Caki2 (cell line): ENCODE results near the gene SEC14L1. TPM values are rescaled to one million over a fixed set of nuclear protein-coding genes. Genes with fewer than 3 reads are reported as not detected.
"Not testable (repeated sequence)": the region's sequence is repeated elsewhere in the genome, so short reads cannot be mapped to it uniquely, and the experiment has no call there.

Experiments
- DNase-seq: peaks from one replicate; pipeline ENCODE4 v3.0.0-alpha.2; 2015; ENCODE audit warnings: low read depth
- in situ Hi-C: cut with HindIII; loops from 2 replicates; pipeline ENCODE4 v1.10.0; 2016; ENCODE audit warnings: low sequenced_read_pairs, low pct_unique_long_range_greater_than_20kb, mixed read lengths
- total RNA-seq: library from RNA; depleted of rRNA; stranded (reverse); fragments of >200 nt; shearing (Covaris generic); gene quantifications from 2 replicates; pipeline ENCODE4 v1.2.3, GENCODE V29; 2014; ENCODE audit warnings: low replicate concordance

The SEC14L1 gene
- total RNA-seq, 1 experiment from 2014 or later, result 13.3 TPM

GRCh38 chr17:77133087-77133638 is 7.6 kb upstream of the SEC14L1 start:
- in situ Hi-C loops, result no loop called here
- DNase-seq, result no peak

GRCh38 chr17:77136420-77136767 is 4.4 kb upstream of the SEC14L1 start:
- no peak for DNase-seq

GRCh38 chr17:77137111-77137510 is 3.7 kb upstream of the SEC14L1 start:
- DNase-seq, result no peak
- in situ Hi-C loops, result no loop called here

More at GRCh38 chr17:77136420-77136767, 4.4 kb upstream of the SEC14L1 start:
- in situ Hi-C loops, result no loop called here

GRCh38 chr17:77137886-77138285 is 2.9 kb upstream of the SEC14L1 start:
- peak; percentile 53 for DNase-seq
- in situ Hi-C loops, result not testable (repeated sequence)

GRCh38 chr17:77140166-77140877 is 447 bp upstream of the SEC14L1 start:
- in situ Hi-C loops, result no loop called here
- peak; percentile 99 for DNase-seq

GRCh38 chr17:77141846-77142449 is 1.2 kb downstream of the SEC14L1 start:
- in situ Hi-C loops, result no loop called here
- DNase-seq, result no peak

- in situ Hi-C loops, result no loop called here
Observed at GRCh38 chr17:77142689-77143088, 1.9 kb downstream of the SEC14L1 start.

GRCh38 chr17:77143306-77143705 is 2.5 kb downstream of the SEC14L1 start:
- in situ Hi-C loops, result no loop called here
- DNase-seq, result no peak

More at GRCh38 chr17:77142689-77143088, 1.9 kb downstream of the SEC14L1 start:
- DNase-seq, result no peak

- DNase-seq, result no peak
- in situ Hi-C loops, result no loop called here
Observed at GRCh38 chr17:77144227-77144626, 3.5 kb downstream of the SEC14L1 start.

GRCh38 chr17:77145224-77145611 is 4.4 kb downstream of the SEC14L1 start:
- no peak for DNase-seq
- in situ Hi-C loops, result no loop called here

- in situ Hi-C loops, result no loop called here
- peak; percentile 67 for DNase-seq
Observed at GRCh38 chr17:77145612-77146245, 5.0 kb downstream of the SEC14L1 start.

- DNase-seq, result no peak
- in situ Hi-C loops, result no loop called here
Observed at GRCh38 chr17:77146246-77146632, 5.5 kb downstream of the SEC14L1 start.

GRCh38 chr17:77146882-77147281 is 6.1 kb downstream of the SEC14L1 start:
- in situ Hi-C loops, result no loop called here
- no peak for DNase-seq

- in situ Hi-C loops, result no loop called here
- DNase-seq, result no peak
Observed at GRCh38 chr17:77147357-77147801, 6.6 kb downstream of the SEC14L1 start.

GRCh38 chr17:77148077-77148939 is 7.5 kb downstream of the SEC14L1 start:
- in situ Hi-C loops, result no loop called here
- DNase-seq, result no peak

- no peak for DNase-seq
- in situ Hi-C loops, result no loop called here
Observed at GRCh38 chr17:77148940-77149510, 8.3 kb downstream of the SEC14L1 start.

- in situ Hi-C loops, result no loop called here
- DNase-seq, result no peak
Observed at GRCh38 chr17:77150196-77150595, 9.4 kb downstream of the SEC14L1 start.

- in situ Hi-C loops, result no loop called here
- DNase-seq, result no peak
Observed at GRCh38 chr17:77151186-77151585, 10.4 kb downstream of the SEC14L1 start.
